GM19025 (cell line): ENCODE results near the gene MYH6.
"Not testable (repeated sequence)": the region's sequence is repeated elsewhere in the genome, so short reads cannot be mapped to it uniquely, and the experiment has no call there.

Source experiments
- ATAC-seq: cut with Tn5 transposase; IDR thresholded peaks from one replicate; pipeline ENCODE4 v1.9.1; 2021; ENCODE audit warnings: mild to moderate bottlenecking, low read depth, moderate library complexity; ENCODE audit not compliant: unreplicated experiment

The MYH6 gene

GRCh38 chr14:23399591-23399990 is 8.5 kb downstream of the MYH6 start:
- no peak for ATAC-seq

- ATAC-seq, result no peak
These were observed 8.9 kb downstream of the MYH6 start for GRCh38 chr14:23399136-23399535.

GRCh38 chr14:23398348-23398747 is 9.7 kb downstream of the MYH6 start:
- ATAC-seq, result no peak

GRCh38 chr14:23396781-23397407 is 11.2 kb downstream of the MYH6 start:
- no peak for ATAC-seq

GRCh38 chr14:23396126-23396525 is 11.9 kb downstream of the MYH6 start:
- no peak for ATAC-seq

- no peak for ATAC-seq
These were observed 15.5 kb downstream of the MYH6 start for GRCh38 chr14:23392613-23393012.

GRCh38 chr14:23389871-23390270 is 18.2 kb downstream of the MYH6 start:
- not testable (repeated sequence) for ATAC-seq

GRCh38 chr14:23389396-23389795 is 18.7 kb downstream of the MYH6 start:
- ATAC-seq, result no peak

GRCh38 chr14:23388996-23389395 is 19.1 kb downstream of the MYH6 start:
- ATAC-seq, result no peak

GRCh38 chr14:23387916-23388882 is 19.9 kb downstream of the MYH6 start:
- ATAC-seq, result no peak

GRCh38 chr14:23386999-23387398 is 21.1 kb downstream of the MYH6 start:
- ATAC-seq, result no peak

- ATAC-seq, result not testable (repeated sequence)
These were observed 21.8 kb downstream of the MYH6 start for GRCh38 chr14:23386266-23386657.

GRCh38 chr14:23385642-23386265 is 22.3 kb downstream of the MYH6 start:
- no peak for ATAC-seq

- ATAC-seq, result no peak
These were observed 22.8 kb downstream of the MYH6 start for GRCh38 chr14:23385244-23385641.

GRCh38 chr14:23384364-23385080 is 23.6 kb downstream of the MYH6 start:
- ATAC-seq, result no peak

- ATAC-seq, result no peak
These were observed 25.2 kb downstream of the MYH6 start for GRCh38 chr14:23382731-23383440.

GRCh38 chr14:23382276-23382675 is 25.8 kb downstream of the MYH6 start:
- ATAC-seq, result no peak

- ATAC-seq, result no peak
These were observed 26.2 kb downstream of the MYH6 start for GRCh38 chr14:23381871-23382270.

- ATAC-seq, result no peak
These were observed 27.1 kb downstream of the MYH6 start for GRCh38 chr14:23380976-23381375.
